HFFc6 (cell line): Measurements from ENCODE around the gene PTPN11. TPM values are rescaled to one million over a fixed set of nuclear protein-coding genes. Genes with fewer than 3 reads are reported as not detected.
"Not testable (repeated sequence)": the region's sequence is repeated elsewhere in the genome, so short reads cannot be mapped to it uniquely, and the experiment has no call there.

Source experiments
- DNase-seq: peaks from one replicate; pipeline ENCODE4 v3.0.0-alpha.2; 2018
- H3K27ac Mint-ChIP-seq: 2 replicates; pipeline ENCODE4 v1.8.0; 2020; ENCODE audit warnings: mild to moderate bottlenecking, mixed read lengths
- H3K27me3 Mint-ChIP-seq: 2 replicates; pipeline ENCODE4 v1.8.0; 2021; ENCODE audit warnings: mild to moderate bottlenecking, moderate library complexity, mixed read lengths; ENCODE audit not compliant: insufficient read depth
- H3K36me3 Mint-ChIP-seq: 2 replicates; pipeline ENCODE4 v1.8.0; 2021; ENCODE audit warnings: low read depth, mixed read lengths
- H3K4me1 Mint-ChIP-seq: 2 replicates; pipeline ENCODE4 v1.8.0; 2020; ENCODE audit warnings: low read depth, mixed read lengths
- H3K4me3 Mint-ChIP-seq: 2 replicates; pipeline ENCODE4 v1.8.0; 2020; ENCODE audit warnings: mild to moderate bottlenecking, moderate library complexity, mixed read lengths
- H3K9me3 Mint-ChIP-seq: 2 replicates; pipeline ENCODE4 v1.8.0; 2020; ENCODE audit warnings: mild to moderate bottlenecking, mixed read lengths
- total RNA-seq, 6 experiments: library from RNA; stranded (reverse); fragmentation: NEBNext Ultra II Directional; extraction: Animal tissue kit (Norgen Biotek cat#: 25700); gene quantifications; 2 replicates in 1 of 6; 3 replicates in 5 of 6; pipeline ENCODE4 v1.2.3, GENCODE V29; 2021
- TF ChIP-seq, protein P1 (sequence below): fragments of 200-600 bp; sonication (generic); IDR thresholded peaks from 2 replicates; pipeline ENCODE4 v1.5.0; 2021; ENCODE audit warnings: antibody characterized with exemption, mild to moderate bottlenecking

The PTPN11 gene
- total RNA-seq, 6 experiments from 2014 or later = 132 to 160 (median 144) TPM

DNA sequence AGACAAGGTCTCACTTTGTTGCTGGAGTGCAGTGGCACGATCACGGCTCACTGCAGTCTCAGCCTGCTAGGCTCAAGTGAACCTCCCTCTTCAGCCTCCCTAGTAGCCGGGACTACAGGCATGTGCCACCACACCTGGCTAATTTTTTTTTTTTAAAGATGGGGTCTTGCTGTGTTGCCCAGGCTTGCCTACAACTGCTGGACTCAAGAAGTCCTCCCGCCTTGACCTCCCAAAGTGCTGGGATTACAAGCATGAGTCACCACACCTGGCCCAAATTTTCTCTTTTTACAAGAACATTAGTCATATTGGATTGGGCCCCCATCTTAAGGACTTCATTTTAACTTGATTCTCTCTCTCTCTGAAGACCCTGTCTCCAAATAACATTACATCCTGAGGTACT, 29.5 kb upstream of the PTPN11 start:
- peaks cover 18% of the 10 kb centered on the region for H3K4me1 Mint-ChIP-seq
- no peak for DNase-seq

DNA sequence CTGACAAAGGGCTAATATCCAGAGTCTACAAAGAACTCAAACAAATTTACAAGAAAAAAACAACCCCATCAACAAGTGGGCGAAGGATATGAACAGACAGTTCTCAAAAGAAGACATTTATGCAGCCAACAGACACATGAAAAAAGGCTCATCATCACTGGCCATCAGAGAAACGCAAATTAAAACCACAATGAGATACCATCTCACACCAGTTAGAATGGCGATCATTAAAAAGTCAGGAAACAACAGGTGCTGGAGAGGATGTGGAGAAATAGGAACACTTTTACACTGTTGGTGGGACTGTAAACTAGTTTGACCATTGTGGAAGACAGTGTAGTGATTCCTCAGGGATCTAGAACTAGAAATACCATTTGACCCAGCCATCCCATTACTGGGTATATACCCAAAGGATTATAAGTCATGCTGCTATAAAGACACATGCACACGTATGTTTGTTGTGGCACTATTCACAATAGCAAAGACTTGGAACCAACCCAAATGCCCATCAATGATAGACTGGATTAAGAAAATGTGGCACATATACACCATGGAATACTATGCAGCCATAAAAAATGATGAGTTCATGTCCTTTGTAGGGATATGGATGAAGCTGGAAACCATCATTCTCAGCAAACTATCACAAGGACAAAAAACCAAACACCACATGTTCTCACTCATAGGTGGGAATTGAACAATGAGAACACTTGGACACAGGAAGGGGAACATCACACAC, 28.7 kb upstream of the PTPN11 start:
- H3K4me3 Mint-ChIP-seq, H3K36me3 Mint-ChIP-seq, H3K27ac Mint-ChIP-seq, H3K9me3 Mint-ChIP-seq, DNase-seq, H3K27me3 Mint-ChIP-seq: not testable (repeated sequence)
- H3K4me1 Mint-ChIP-seq = peaks cover 18% of the 10 kb centered on the region

More for the DNA sequence above, 29.5 kb upstream of the PTPN11 start:
- TF ChIP-seq, protein P1, sequence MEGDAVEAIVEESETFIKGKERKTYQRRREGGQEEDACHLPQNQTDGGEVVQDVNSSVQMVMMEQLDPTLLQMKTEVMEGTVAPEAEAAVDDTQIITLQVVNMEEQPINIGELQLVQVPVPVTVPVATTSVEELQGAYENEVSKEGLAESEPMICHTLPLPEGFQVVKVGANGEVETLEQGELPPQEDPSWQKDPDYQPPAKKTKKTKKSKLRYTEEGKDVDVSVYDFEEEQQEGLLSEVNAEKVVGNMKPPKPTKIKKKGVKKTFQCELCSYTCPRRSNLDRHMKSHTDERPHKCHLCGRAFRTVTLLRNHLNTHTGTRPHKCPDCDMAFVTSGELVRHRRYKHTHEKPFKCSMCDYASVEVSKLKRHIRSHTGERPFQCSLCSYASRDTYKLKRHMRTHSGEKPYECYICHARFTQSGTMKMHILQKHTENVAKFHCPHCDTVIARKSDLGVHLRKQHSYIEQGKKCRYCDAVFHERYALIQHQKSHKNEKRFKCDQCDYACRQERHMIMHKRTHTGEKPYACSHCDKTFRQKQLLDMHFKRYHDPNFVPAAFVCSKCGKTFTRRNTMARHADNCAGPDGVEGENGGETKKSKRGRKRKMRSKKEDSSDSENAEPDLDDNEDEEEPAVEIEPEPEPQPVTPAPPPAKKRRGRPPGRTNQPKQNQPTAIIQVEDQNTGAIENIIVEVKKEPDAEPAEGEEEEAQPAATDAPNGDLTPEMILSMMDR = no peak
- no peak overlapping the region for H3K27ac Mint-ChIP-seq
- no peak overlapping the region for H3K4me3 Mint-ChIP-seq
- H3K9me3 Mint-ChIP-seq = no peaks in the 10 kb centered on the region
- H3K36me3 Mint-ChIP-seq = no peaks in the 10 kb centered on the region
- peaks cover 5% of the 10 kb centered on the region for H3K27me3 Mint-ChIP-seq

DNA sequence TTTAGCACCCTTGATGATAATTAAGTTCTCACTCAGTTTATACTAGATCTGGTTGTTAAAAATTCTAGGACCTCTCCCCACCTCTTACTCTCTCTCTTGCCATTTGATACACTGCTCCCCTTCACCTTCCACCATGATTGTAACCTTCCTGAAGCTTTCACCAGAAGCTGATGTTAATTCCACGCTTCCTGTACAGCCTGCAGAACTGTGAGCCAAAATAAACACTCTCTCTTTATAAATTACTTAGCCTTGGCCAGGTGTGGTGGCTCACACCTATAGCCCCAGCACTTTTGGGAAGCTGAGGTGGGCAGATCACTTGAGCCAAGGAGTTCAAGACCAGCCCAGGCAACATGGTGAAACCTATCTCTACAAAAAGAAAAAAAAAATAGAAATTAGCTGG, 25.4 kb upstream of the PTPN11 start:
- no peak overlapping the region for H3K27ac Mint-ChIP-seq
- no peak overlapping the region for H3K4me3 Mint-ChIP-seq
- H3K27me3 Mint-ChIP-seq = peaks cover 5% of the 10 kb centered on the region
- DNase-seq = no peak
- no peaks in the 10 kb centered on the region for H3K4me1 Mint-ChIP-seq
- H3K36me3 Mint-ChIP-seq = no peaks in the 10 kb centered on the region
- TF ChIP-seq, protein P1 = no peak
- H3K9me3 Mint-ChIP-seq = peaks cover 12% of the 10 kb centered on the region

DNA sequence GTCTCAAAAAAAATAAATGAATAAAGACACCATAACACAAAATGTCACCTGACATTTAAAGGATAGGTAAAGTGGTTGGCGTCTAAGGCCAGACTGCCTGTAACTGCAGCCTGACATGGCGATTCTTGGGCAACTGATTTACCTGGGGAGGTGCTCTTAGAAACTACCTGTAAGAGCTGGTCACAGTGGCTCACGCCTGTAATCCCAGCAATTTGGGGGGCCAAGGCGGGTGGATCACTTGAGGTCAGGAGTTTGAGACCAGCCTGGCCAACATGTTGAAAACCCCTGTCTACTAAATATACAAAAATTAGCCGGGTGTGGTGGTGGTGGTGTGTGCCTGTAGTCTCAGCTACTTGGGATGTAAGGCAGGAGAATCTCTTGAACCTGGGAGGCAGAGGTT, 17.7 kb upstream of the PTPN11 start:
- Mint-ChIP-seq H3K27ac (no peak overlapping the region), H3K4me1 (peaks cover 6% of the 10 kb centered on the region; the same call in 1 of the 2 replicates)
- no peak for DNase-seq

DNA sequence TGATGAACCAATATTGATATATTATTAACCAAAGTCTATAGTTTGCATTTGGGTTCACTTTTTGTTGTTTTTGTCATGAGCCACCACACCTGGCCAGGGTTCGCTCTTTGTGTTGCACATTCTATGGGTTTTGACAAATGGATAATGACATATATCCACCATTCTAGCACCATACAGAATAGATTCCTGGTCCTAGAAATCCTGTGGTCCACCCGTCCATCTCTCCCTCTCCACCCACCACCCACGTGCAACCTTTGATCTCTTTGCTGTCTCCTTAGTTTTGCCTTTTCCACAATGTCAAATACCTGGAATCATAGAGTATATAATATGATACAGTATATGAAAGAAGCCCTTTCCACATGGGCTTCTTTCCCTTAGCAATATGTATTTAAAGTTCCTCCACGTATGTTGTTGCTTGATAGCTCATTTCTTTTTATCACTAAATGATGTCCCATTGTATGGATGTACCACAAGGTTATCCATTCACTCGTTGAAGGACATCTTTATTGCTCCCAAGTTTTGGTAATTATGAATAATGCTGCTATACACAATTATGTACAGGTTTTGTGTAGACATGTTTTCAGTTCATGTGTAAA, 16.7 kb upstream of the PTPN11 start:
- peaks cover 8% of the 10 kb centered on the region for H3K4me1 Mint-ChIP-seq
- no peak overlapping the region for H3K27ac Mint-ChIP-seq
- H3K36me3 Mint-ChIP-seq = peaks cover 18% of the 10 kb centered on the region
- H3K9me3 Mint-ChIP-seq = no peaks in the 10 kb centered on the region
- TF ChIP-seq, protein P1 = no peak
- no peak for DNase-seq
- no peak overlapping the region for H3K4me3 Mint-ChIP-seq
- H3K27me3 Mint-ChIP-seq = no peaks in the 10 kb centered on the region

More for the DNA sequence above, 17.7 kb upstream of the PTPN11 start:
- TF ChIP-seq, protein P1 = no peak
- Mint-ChIP-seq H3K27me3 (no peaks in the 10 kb centered on the region), H3K36me3 (peaks cover 16% of the 10 kb centered on the region; the same call in 1 of the 2 replicates), H3K9me3 (no peaks in the 10 kb centered on the region), H3K4me3 (no peak overlapping the region)
